PFSK-1 (cell line): Measurements from ENCODE around the gene CCDC192.

Source experiments
- POLR2AphosphoS5 ChIP-seq: IDR thresholded peaks from 2 replicates; pipeline ENCODE4 v1.6.1; 2012; ENCODE audit warnings: low read depth, mild to moderate bottlenecking, control low read depth, low read length, moderate library complexity
- SIN3A ChIP-seq: IDR thresholded peaks from 2 replicates; pipeline ENCODE4 v1.6.1; 2012; ENCODE audit warnings: mild to moderate bottlenecking, low read length, moderate library complexity, borderline replicate concordance; ENCODE audit not compliant: insufficient read depth
- TAF1 ChIP-seq: IDR thresholded peaks from 2 replicates; pipeline ENCODE4 v1.6.1; 2012; ENCODE audit warnings: low read length, control low read depth, borderline replicate concordance; ENCODE audit not compliant: insufficient read depth
- TF ChIP-seq, protein P1 (sequence below), 2 experiments: IDR thresholded peaks; 2 replicates each; pipeline versions ENCODE4 v1.6.1 to v1.8.0; 2011 to 2012; ENCODE audit warnings: low read depth in 2 of 2, low read length in 2 of 2, control low read depth in 1 of 2, inconsistent platforms in 1 of 2, mild to moderate bottlenecking in 1 of 2, moderate library complexity in 1 of 2; ENCODE audit not compliant: insufficient read depth in 1 of 2

DNA sequence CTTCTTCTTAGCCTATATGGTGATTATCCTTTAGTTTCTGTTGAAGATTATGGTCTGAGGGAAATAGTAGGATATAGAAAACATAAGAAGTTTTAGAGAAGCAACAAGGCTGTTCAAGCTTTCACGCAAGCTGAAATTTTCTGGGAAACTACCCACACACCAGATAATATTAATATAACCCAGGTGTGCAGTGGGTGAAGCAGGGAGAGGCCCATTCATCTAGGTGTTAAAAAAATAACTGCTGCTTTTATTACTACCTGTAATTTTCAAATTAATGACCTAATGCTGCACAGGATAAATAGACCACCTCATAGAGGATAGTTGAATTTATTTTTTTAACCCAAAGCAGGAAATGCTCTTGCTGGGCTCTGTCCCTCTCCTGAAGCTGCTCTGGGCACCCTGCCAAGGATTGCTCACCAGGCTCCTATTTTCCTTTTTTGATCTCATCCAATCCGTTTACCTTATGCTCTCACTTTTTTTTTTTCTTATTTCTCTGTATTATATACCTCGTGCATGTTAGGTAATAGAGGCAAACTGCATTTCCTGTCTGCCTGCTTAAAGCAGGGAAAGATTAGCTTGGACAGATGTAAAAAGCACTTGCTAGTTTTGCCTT is 256.1 kb downstream of the CCDC192 start:
- no peak for TF ChIP-seq TAF1
- no peak for TF ChIP-seq SIN3A
- TF ChIP-seq POLR2AphosphoS5: no peak
- TF ChIP-seq, protein P1, sequence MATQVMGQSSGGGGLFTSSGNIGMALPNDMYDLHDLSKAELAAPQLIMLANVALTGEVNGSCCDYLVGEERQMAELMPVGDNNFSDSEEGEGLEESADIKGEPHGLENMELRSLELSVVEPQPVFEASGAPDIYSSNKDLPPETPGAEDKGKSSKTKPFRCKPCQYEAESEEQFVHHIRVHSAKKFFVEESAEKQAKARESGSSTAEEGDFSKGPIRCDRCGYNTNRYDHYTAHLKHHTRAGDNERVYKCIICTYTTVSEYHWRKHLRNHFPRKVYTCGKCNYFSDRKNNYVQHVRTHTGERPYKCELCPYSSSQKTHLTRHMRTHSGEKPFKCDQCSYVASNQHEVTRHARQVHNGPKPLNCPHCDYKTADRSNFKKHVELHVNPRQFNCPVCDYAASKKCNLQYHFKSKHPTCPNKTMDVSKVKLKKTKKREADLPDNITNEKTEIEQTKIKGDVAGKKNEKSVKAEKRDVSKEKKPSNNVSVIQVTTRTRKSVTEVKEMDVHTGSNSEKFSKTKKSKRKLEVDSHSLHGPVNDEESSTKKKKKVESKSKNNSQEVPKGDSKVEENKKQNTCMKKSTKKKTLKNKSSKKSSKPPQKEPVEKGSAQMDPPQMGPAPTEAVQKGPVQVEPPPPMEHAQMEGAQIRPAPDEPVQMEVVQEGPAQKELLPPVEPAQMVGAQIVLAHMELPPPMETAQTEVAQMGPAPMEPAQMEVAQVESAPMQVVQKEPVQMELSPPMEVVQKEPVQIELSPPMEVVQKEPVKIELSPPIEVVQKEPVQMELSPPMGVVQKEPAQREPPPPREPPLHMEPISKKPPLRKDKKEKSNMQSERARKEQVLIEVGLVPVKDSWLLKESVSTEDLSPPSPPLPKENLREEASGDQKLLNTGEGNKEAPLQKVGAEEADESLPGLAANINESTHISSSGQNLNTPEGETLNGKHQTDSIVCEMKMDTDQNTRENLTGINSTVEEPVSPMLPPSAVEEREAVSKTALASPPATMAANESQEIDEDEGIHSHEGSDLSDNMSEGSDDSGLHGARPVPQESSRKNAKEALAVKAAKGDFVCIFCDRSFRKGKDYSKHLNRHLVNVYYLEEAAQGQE (IDR thresholded peaks at IDR 0.05; ENCODE audit: insufficient read depth in 1 of 2, low read depth in 2 of 2, low read length in 2 of 2): 0 out of 4 replicates have a peak, but pooled peaks of 1 of the 2 experiments have one; percentile 26
